Chondrocyte (in vitro differentiated cells): ENCODE data around the gene CDK5R1. TPM values are rescaled to one million over a fixed set of nuclear protein-coding genes. Genes with fewer than 3 reads are reported as not detected.

Source experiments
- DNase-seq: peaks from one replicate; pipeline ENCODE4 v3.0.0; 2021; ENCODE audit warnings: mixed read lengths, low spot score
- H3K27ac Mint-ChIP-seq: one replicate; pipeline ENCODE4 v1.8.0; 2021; ENCODE audit warnings: mild to moderate bottlenecking, moderate library complexity, mixed read lengths; ENCODE audit not compliant: unreplicated experiment
- H3K27me3 Mint-ChIP-seq: 2 replicates; pipeline ENCODE4 v1.8.0; 2021; ENCODE audit warnings: low read depth, mixed read lengths
- H3K36me3 Mint-ChIP-seq: 2 replicates; pipeline ENCODE4 v1.8.0; 2021; ENCODE audit warnings: low read depth, mixed read lengths
- H3K4me1 Mint-ChIP-seq: 2 replicates; pipeline ENCODE4 v1.8.0; 2021; ENCODE audit warnings: low read depth, mild to moderate bottlenecking, mixed read lengths
- H3K4me3 Mint-ChIP-seq: one replicate; pipeline ENCODE4 v1.8.0; 2021; ENCODE audit warnings: mild to moderate bottlenecking, moderate library complexity, mixed read lengths; ENCODE audit not compliant: unreplicated experiment
- H3K9me3 Mint-ChIP-seq: 2 replicates; pipeline ENCODE4 v1.8.0; 2021; ENCODE audit warnings: low read depth, mixed read lengths
- CTCF ChIP-seq: fragments of 200-600 bp; sonication (generic); IDR thresholded peaks from 2 replicates; pipeline ENCODE4 v1.5.0; 2021; ENCODE audit warnings: antibody characterized with exemption, mild to moderate bottlenecking, moderate library complexity
- total RNA-seq: library from RNA; stranded (reverse); gene quantifications from 3 replicates; pipeline ENCODE4 v1.2.1, GENCODE V29; 2021

The CDK5R1 gene
- total RNA-seq, 1 donor from 2014 or later, result 2.1 TPM

DNA sequence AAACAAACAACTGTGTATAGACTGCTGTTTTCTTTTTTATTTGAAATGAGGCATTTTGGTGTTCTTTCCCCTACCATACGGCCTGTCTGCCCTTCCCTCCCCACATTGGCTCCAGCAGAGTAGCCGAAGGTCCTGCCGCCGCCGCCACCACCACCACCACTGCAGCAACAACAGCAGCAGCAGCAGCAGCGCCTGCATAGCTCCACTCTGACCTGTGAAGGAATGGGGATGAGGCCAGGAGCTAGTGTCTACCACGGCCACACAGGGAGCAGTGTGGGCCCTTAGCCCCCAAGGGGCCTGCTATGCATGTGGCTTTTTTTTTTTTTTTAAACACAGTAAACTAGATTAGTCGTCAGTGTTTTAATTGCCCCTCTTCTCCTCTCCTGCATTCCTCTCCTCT lies 5.6 kb upstream of the CDK5R1 start:
- DNase-seq, result peak; percentile 48
- peaks cover 38% of the 10 kb centered on the region for H3K36me3 Mint-ChIP-seq
- no peak for TF ChIP-seq CTCF
- no peak overlapping the region for H3K27ac Mint-ChIP-seq
- H3K4me1 Mint-ChIP-seq, result peaks cover 15% of the 10 kb centered on the region
- H3K9me3 Mint-ChIP-seq, result no peaks in the 10 kb centered on the region
- no peaks in the 10 kb centered on the region for H3K27me3 Mint-ChIP-seq
- H3K4me3 Mint-ChIP-seq, result no peak overlapping the region

- no peak for DNase-seq
- Mint-ChIP-seq H3K4me3 (no peak overlapping the region), H3K27ac (peak overlapping the region; percentile 18), H3K36me3 (peaks cover 26% of the 10 kb centered on the region), H3K27me3 (no peaks in the 10 kb centered on the region), H3K9me3 (no peaks in the 10 kb centered on the region), H3K4me1 (peaks cover 19% of the 10 kb centered on the region)
- no peak for TF ChIP-seq CTCF
Observed at GRCh38 chr17:32482568-32483320, 4.0 kb upstream of the CDK5R1 start.

DNA sequence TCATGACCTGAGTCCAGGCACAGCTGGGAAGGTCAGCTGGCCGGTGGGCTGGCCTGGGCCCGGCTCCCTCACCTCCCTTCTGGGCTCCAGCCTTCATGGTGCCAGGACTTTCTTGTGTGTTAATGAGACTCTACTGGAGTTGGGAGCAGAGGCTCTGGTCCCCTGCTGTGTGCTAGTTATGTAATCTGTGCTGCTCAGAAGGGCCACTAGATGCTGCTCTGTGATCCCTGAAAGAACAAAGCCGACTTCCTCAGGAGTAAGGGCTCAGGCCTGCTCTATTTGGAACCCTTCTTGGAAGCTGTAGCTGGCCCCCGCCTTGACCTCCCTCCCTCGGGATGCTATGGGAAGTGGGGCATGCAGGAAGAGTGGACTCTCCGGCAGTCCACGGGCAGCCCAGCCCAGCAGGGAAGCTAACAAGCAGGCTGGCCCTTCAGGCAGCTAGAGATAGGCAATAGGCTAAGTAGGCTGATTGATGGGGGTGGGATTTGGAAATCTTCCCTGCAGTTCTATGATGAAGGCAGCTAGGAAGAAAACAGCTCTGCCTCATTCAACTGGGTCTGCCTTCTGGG lies 3.3 kb upstream of the CDK5R1 start:
- peaks cover 19% of the 10 kb centered on the region for H3K36me3 Mint-ChIP-seq
- peaks cover 24% of the 10 kb centered on the region for H3K4me1 Mint-ChIP-seq
- H3K9me3 Mint-ChIP-seq, result no peaks in the 10 kb centered on the region
- H3K4me3 Mint-ChIP-seq, result no peak overlapping the region
- TF ChIP-seq CTCF, result peak; percentile 81
- peak overlapping the region; percentile 47 for H3K27ac Mint-ChIP-seq
- DNase-seq, result peak; percentile 71
- H3K27me3 Mint-ChIP-seq, result no peaks in the 10 kb centered on the region

- H3K27me3 Mint-ChIP-seq, result no peaks in the 10 kb centered on the region
- peak; percentile 54 for DNase-seq
- TF ChIP-seq CTCF, result no peak
- no peak overlapping the region for H3K4me3 Mint-ChIP-seq
- H3K9me3 Mint-ChIP-seq, result no peaks in the 10 kb centered on the region
- peaks cover 16% of the 10 kb centered on the region for H3K36me3 Mint-ChIP-seq
- H3K4me1 Mint-ChIP-seq, result peaks cover 24% of the 10 kb centered on the region
- peak overlapping the region; percentile 62 for H3K27ac Mint-ChIP-seq
Observed at GRCh38 chr17:32484041-32484461, 2.7 kb upstream of the CDK5R1 start.

DNA sequence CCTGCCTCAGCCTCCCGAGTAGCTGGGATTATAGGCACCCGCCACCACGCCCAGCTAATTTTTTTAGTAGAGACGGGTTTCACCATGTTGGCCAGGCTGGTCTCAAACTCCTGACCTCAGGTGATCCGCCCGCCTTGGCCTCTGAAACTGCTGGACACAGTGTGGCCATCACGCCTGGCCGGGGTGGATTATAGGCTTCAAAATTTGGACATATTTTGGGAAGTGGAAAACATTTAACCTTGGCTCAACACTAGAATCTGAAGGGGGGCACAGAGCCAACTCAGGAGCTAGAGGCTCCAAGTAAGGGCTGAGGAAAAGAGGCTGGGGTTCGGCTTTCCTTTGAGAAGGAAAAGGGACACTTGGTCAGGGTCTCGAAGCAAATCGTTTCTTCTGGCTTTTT lies 2.2 kb upstream of the CDK5R1 start:
- H3K36me3 Mint-ChIP-seq, result peaks cover 12% of the 10 kb centered on the region
- H3K4me3 Mint-ChIP-seq, result no peak overlapping the region
- H3K27me3 Mint-ChIP-seq, result no peaks in the 10 kb centered on the region
- TF ChIP-seq CTCF, result no peak
- no peaks in the 10 kb centered on the region for H3K9me3 Mint-ChIP-seq
- no peak overlapping the region for H3K27ac Mint-ChIP-seq
- DNase-seq, result no peak
- H3K4me1 Mint-ChIP-seq, result peaks cover 25% of the 10 kb centered on the region
